Measurements from ENCODE around the gene HIVEP3. TPM values are rescaled to one million over a fixed set of nuclear protein-coding genes. Genes with fewer than 3 reads are reported as not detected.

The HIVEP3 gene
- total RNA-seq, 1 experiment from 2014 or later: 6.0 TPM

DNA sequence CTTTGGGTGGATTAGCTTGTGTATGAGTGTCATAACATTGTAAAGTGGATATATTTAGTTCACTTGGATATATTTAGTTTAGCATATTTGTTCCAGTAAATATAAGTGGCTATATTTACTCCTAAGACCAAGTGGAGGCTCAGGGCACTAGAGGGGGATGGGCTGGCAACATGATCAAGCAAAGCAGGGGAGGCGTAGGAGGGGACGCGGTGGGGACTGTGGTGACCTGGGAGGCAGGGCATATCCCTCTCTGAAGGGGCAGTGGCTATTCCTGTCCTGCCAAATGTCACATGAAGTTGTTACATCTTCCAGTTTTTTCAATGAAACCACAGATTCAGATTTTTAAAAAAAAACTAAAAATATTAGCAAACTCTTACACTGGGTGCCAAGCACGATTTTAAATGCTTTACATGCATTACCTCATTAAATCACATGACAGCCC lies 382.3 kb downstream of the HIVEP3 start:
- no peak overlapping the region for H3K27ac ChIP-seq (ENCODE audit: low read length)
- no peak overlapping the region for H3K4me3 ChIP-seq (ENCODE audit: low read depth in 2 of 2, low read length in 2 of 2)

GRCh38 chr1:41535716-41536115 lies 383.0 kb downstream of the HIVEP3 start:
- no TSS peak for BruUV-seq (replicated peaks)
- H3K9me3 ChIP-seq (ENCODE audit: control insufficient read depth, insufficient read depth, low read depth, low read length): no peaks in the 10 kb centered on the region
- TF ChIP-seq POLR2AphosphoS5 (IDR thresholded peaks at IDR 0.05; ENCODE audit: low read depth, low read length): no peak
- TF ChIP-seq, protein P1, sequence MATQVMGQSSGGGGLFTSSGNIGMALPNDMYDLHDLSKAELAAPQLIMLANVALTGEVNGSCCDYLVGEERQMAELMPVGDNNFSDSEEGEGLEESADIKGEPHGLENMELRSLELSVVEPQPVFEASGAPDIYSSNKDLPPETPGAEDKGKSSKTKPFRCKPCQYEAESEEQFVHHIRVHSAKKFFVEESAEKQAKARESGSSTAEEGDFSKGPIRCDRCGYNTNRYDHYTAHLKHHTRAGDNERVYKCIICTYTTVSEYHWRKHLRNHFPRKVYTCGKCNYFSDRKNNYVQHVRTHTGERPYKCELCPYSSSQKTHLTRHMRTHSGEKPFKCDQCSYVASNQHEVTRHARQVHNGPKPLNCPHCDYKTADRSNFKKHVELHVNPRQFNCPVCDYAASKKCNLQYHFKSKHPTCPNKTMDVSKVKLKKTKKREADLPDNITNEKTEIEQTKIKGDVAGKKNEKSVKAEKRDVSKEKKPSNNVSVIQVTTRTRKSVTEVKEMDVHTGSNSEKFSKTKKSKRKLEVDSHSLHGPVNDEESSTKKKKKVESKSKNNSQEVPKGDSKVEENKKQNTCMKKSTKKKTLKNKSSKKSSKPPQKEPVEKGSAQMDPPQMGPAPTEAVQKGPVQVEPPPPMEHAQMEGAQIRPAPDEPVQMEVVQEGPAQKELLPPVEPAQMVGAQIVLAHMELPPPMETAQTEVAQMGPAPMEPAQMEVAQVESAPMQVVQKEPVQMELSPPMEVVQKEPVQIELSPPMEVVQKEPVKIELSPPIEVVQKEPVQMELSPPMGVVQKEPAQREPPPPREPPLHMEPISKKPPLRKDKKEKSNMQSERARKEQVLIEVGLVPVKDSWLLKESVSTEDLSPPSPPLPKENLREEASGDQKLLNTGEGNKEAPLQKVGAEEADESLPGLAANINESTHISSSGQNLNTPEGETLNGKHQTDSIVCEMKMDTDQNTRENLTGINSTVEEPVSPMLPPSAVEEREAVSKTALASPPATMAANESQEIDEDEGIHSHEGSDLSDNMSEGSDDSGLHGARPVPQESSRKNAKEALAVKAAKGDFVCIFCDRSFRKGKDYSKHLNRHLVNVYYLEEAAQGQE (IDR thresholded peaks at IDR 0.05; ENCODE audit: insufficient read depth in 1 of 2, low read depth in 2 of 2, low read length in 1 of 2): no peak
- no peak for TF ChIP-seq TCF7L2 (IDR thresholded peaks at IDR 0.05; ENCODE audit: low read depth, low read length)
- TF ChIP-seq SIN3A (IDR thresholded peaks at IDR 0.05; ENCODE audit: borderline replicate concordance, insufficient read depth, low read depth, low read length): no peak
- TF ChIP-seq, protein P2, sequence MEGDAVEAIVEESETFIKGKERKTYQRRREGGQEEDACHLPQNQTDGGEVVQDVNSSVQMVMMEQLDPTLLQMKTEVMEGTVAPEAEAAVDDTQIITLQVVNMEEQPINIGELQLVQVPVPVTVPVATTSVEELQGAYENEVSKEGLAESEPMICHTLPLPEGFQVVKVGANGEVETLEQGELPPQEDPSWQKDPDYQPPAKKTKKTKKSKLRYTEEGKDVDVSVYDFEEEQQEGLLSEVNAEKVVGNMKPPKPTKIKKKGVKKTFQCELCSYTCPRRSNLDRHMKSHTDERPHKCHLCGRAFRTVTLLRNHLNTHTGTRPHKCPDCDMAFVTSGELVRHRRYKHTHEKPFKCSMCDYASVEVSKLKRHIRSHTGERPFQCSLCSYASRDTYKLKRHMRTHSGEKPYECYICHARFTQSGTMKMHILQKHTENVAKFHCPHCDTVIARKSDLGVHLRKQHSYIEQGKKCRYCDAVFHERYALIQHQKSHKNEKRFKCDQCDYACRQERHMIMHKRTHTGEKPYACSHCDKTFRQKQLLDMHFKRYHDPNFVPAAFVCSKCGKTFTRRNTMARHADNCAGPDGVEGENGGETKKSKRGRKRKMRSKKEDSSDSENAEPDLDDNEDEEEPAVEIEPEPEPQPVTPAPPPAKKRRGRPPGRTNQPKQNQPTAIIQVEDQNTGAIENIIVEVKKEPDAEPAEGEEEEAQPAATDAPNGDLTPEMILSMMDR (IDR thresholded peaks at IDR 0.05): no peak
- intact Hi-C loops (cut with micrococcal nuclease; ENCODE audit: unreplicated experiment): no loop called here
- H3K36me3 ChIP-seq (ENCODE audit: control insufficient read depth, insufficient read depth, low read length): no peaks in the 10 kb centered on the region
- H3K27me3 ChIP-seq (ENCODE audit: control insufficient read depth, insufficient read depth, low read length): no peaks in the 10 kb centered on the region; the same call in 1 of the 2 replicates
- no peak overlapping the region for H3K27ac ChIP-seq (ENCODE audit: low read length)
- in situ Hi-C loops (cut with HindIII; ENCODE audit: low pct_unique_long_range_greater_than_20kb, low sequenced_read_pairs): no loop called here
- ATAC-seq (no peak), DNase-seq (ENCODE audit: low read depth, low spot score) (no peak)
- ChIA-PET CTCF (no interaction called here), POLR2A (no interaction called here)
- H3K4me1 ChIP-seq (ENCODE audit: control insufficient read depth, insufficient read depth, low read length): no peaks in the 10 kb centered on the region
- H3K4me3 ChIP-seq (ENCODE audit: low read depth in 2 of 2, low read length in 2 of 2): no peak overlapping the region

More for the DNA sequence above, 382.3 kb downstream of the HIVEP3 start:
- H3K36me3 ChIP-seq (ENCODE audit: control insufficient read depth, insufficient read depth, low read length): no peaks in the 10 kb centered on the region
- CTCF ChIA-PET: no interaction called here
- no peaks in the 10 kb centered on the region for H3K4me1 ChIP-seq (ENCODE audit: control insufficient read depth, insufficient read depth, low read length)
- intact Hi-C loops (cut with micrococcal nuclease; ENCODE audit: unreplicated experiment): no loop called here
- in situ Hi-C loops (cut with HindIII; ENCODE audit: low pct_unique_long_range_greater_than_20kb, low sequenced_read_pairs): no loop called here
- POLR2A ChIA-PET: no interaction called here
- no peaks in the 10 kb centered on the region for H3K9me3 ChIP-seq (ENCODE audit: control insufficient read depth, insufficient read depth, low read depth, low read length)
- TF ChIP-seq TCF7L2 (IDR thresholded peaks at IDR 0.05; ENCODE audit: low read depth, low read length) (no peak), SIN3A (IDR thresholded peaks at IDR 0.05; ENCODE audit: borderline replicate concordance, insufficient read depth, low read depth, low read length) (no peak)
- TF ChIP-seq, protein P2 (IDR thresholded peaks at IDR 0.05): no peak
- TF ChIP-seq, protein P1 (IDR thresholded peaks at IDR 0.05; ENCODE audit: insufficient read depth in 1 of 2, low read depth in 2 of 2, low read length in 1 of 2): no peak
- ATAC-seq (no peak), DNase-seq (ENCODE audit: low read depth, low spot score) (no peak)
- H3K27me3 ChIP-seq (ENCODE audit: control insufficient read depth, insufficient read depth, low read length): no peaks in the 10 kb centered on the region; the same call in 1 of the 2 replicates
- BruUV-seq (replicated peaks): no TSS peak

All from Panc1 (cell line).